Activated CD4-positive, alpha-beta T cell treated with anti-CD3 and anti-CD28 coated beads for 48 hours (primary cell): ENCODE measurements around the gene VAV2.

ENCODE experiments used
- DNase-seq: peaks from one replicate; pipeline ENCODE4 v3.0.0-alpha.2; 2020

Gene VAV2

DNA sequence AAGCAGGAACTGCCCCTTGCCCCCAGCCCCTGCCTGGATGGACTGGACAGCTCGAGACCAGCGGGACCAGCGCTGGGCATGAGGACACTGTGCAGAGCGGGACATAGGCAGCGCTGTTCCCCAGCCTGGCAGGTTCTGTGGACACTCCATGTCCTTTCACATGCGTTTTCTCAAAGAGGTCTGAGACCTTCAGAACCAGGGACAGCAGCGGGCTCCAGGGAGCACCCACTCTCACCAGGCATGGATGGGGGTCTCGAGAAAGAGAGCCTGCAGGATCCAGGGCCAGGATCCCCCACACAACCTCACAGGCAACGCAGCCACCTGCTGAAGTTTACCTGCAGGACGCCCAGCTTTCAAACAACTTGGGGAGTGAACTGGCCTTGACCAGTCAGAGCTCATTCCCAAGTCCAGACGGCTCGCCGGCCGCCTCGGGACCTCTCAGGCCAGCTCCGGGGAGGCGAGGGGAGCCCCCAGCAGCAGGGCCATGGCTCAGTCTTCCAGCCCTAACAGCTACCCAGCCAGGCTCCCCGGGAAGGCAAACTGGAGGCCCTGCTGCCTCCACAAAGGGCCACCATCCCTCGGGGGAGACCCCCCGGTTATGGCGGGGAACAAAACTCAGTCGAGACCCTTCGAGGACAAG, 181.4 kb downstream of the VAV2 start:
- no peak for DNase-seq

DNA sequence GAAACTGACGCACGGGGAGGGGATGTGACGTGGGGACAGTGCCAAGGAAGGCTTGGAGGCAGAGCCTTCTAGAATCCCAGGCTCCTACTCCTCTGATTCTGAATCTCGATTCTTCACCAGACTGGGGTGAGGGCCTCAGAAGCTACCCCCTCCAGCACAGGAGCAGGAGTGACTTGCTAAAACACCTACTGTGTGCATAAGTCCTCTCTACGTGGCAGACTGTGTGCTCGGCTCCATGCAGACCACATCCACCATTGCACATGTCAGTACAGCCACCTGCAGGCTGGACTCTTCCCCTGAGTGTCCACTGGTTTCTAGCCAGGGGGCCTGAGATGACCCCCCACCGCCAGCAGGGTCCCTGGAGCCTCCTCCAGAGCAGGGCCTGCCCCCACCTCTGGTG, 182.8 kb downstream of the VAV2 start:
- DNase-seq = no peak

DNA sequence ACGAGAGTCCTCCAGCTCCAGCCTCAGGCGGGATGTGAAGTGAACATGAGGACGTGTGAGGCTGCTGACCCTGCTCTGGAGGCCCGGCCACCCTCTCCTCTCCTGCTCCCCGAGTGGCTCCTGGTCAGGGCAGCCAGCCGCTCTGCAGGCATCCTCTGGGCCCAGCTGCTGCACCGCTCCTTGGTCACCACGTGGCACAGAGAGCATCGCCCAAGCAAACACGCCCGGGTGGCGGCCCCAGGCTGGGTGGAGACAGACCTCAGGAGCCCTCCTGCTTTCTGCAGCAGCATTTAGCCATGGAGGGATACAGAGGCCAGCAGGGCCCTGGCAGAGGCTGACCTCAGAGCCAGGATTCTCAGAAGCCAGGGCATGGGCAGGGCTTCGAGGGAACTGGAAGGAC, 184.3 kb downstream of the VAV2 start:
- DNase-seq = no peak

DNA sequence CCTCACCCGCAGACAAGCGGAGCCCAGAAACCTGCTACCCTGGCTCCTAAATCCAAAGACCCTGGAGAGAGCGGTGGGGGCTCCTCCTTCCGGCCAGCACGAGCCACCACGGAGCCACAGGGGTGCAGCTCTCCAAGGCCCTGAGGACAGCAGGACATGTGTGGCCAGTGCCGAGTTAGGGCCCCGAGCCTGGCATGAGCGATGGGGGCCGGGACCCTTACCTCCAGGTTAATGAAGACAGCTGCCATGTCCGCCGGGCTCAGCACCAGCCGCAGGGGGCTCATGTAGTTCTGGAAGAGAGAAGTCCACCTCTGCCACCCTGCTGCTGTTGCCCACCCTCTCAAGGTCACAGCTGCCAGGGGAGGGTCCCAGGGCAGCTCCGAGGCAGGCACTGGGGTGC, 185.1 kb downstream of the VAV2 start:
- DNase-seq = no peak

DNA sequence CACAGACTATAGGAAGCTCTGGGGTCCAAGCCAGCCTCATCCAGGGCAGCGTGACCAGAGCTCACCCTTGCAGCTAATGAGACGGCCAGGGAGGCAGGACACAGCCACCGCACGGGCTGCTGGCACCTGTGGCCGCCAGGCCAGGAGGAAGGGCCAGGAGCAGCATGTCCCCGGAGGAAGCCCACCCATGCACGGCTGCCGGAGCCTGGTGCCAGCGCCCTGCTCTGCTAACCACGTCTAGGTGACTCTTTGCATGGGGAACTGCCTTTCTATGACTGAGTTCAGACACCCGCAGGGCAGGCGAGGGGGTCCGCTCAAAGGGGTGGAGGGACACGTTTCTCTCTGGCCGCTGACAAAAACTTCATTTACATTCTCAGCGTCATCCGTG, 185.5 kb downstream of the VAV2 start:
- DNase-seq = no peak

DNA sequence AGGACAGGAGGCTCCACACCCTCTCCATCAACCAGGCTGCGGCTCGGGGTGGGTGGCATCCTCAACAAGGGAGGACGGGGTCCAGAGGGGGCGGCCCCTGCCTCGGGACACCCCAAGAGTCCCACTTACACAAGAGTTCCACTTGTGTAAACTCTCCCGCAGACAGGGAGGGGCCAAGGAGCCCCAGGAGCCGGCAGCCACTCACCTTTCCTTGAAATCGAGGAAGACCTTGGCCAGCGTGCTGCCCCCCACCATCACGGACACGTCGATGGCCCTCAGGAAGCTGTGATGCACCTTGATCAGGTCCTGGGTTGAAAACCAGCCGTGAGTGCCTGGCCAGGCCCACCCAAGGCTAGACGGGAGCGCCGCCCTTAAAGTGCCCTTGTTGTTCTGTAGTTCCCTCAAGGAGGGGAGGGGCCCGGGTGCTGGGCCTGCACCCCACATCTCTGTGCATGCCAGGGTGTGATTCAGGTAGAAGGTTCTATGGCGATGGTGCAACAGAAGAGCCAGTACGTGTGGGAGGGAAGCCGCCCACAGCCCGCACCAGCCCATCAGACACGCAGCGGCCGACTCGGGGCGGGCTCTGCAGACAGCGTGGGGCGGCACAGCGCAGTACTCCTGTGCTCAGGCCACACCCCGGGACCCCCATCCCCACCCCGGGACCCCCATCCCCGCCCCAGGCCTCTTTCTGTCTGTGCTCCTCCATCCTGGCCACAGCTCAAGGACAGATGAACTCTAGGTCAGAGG, 186.1 kb downstream of the VAV2 start:
- no peak for DNase-seq

DNA sequence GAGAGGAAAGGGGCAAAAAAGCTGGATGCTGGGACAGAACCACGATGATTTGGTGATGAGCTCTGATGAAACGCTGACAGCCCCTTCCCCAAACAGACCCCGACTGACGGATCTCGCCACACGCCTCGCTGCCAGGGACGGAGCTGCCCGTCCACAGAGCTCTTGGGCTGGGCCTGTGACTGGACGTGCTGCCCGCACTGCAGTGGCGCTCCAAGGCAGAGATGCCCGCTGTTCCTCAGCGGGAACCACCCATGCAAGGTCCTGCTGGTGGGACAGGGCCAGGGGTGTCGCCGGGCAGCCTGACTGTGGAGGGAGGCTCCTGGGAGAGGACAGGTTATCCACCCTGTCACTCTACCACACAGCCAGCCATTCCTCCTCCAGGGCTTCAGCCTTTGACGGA, 187.9 kb downstream of the VAV2 start:
- DNase-seq = no peak

DNA sequence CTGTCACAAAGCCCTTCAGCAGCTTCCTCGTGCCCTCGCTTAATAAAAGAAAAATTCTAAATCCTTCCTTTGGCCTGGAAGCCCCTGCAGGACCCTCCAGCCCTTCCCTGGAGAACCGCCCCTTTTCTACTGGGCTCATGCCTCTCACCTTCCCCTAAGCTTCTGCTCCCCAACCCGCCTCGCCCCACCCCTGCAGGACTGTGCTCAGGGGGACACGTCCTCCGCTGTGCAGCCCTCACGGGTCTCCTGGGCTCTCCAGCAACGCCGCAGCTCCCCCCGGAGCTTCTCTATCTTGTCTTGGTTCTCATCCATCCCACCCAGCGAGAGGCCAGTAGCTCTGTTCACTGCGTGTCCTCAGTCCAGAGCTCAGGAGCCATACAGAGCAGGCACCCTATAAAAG, 188.4 kb downstream of the VAV2 start:
- DNase-seq = no peak

DNA sequence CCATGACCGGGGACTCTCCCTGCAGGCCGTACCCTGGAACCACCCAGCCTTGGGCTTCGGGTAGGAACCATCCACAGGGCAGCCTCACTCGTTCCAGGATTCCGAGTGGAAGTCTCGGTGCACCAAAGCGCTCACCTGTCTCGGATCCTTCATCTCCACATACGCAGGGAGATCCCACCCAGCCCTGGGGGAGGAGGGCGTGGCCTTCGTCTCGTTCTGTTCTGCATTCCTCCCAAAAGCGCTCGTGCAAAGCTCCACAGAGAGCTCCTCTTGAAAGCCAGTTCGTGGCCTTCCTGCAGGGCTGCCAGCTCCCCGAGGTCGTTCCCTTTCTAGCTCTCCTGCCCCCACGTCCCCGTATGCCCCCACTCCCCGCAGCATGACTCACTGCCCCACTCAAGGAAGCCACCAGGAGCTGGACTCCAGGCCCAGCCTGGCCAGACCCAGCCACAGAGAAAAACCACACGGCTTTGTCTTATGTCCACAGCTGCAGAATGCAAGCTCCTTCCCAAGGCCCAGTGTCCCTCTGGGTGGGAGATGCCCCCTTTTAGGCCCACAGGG, 189.0 kb downstream of the VAV2 start:
- no peak for DNase-seq

DNA sequence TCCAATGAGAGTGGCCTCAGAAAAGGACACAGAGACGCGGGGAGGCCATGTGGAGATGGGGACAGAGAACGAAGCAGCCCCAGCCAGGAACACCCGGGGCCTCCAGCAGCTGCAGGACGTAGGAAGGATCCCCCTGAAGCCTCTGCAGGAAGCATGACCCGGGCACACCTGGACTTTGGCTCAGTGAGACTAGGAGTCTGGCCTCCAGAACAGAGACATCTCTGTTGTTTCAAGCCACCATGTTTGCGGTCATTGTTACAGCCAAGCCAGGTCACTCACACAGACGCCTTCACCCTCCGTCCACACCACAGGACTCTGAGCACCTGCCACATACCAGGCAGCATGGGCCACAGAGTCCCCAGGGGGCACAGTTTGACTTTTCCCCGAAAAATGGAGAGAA, 190.4 kb downstream of the VAV2 start:
- no peak for DNase-seq

DNA sequence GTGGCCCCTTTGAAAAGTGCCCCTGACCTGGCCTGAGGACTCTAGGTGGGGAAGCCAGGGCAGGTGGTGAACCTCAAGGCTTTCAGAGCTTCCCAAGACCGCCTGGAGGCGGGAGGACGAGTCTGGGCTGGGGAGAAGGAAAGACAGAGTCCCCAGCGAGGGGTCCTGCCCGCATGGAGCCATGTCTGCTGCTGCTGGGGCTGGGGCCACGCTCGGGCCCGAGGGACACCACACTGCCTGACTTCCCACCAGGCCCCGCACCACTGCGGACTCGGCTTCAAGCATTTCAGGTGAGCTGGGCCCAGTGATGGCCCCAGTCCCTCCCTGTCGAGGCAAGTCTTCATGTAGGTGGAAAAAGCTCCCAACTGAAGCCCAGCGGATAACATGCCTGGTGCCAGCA, 191.9 kb downstream of the VAV2 start:
- DNase-seq = no peak

DNA sequence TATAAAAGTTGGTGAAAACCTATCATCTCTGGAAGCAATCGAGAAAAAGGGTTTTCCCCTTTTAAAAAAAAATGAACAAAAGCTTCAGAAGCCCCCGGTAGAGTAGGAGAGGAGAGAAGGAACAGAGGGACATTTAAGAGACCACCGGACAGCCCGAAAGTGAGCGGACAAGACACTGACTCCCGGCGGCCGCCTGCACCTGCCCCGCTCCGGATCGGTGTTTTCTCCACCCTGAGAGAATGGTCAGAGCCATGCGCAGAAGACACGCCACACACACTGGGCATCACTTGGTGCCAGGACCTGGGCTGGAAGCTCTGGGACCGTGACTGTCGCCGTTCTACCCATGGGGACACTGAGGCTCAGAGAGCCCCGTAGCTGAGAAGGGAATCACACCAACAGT, 192.4 kb downstream of the VAV2 start:
- DNase-seq = no peak

DNA sequence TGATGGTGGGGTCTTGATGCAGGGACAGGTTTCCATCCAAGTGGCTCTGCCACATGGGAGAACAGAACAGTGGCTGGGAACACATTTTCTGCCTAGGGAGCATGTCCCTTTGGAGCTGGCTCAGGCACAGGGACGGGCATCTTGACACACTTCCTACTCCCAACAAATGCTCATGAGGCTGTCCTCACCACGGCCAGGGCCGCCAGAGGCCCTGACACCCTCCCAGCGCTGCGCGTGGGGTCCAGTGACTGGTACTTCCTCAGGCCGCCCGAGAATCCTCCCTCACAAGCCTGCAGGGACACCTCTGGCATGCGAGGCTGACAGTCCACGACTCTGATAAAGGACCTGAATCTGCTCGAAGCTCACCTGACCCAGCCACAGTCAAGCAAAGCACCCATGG, 193.0 kb downstream of the VAV2 start:
- DNase-seq = no peak

DNA sequence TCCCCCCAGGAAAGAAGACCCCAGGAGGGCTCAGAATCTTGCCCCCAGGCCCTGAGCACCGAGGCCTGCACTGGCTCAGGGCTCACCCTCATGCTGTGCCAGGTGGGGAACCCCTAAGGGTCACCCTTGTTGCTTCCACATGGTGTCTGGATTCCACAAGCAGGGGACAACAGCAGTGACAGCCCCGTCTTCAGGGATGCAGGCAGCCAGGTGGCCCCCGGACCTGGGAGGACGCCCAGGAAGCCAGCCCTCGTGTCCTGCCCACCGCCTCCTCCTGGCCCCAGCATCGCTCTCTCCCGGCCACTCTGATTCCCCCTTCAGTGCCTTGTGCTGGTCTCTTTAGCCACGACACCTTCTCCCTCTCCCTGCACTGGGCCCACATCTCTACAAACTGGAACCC, 194.0 kb downstream of the VAV2 start:
- DNase-seq = no peak

DNA sequence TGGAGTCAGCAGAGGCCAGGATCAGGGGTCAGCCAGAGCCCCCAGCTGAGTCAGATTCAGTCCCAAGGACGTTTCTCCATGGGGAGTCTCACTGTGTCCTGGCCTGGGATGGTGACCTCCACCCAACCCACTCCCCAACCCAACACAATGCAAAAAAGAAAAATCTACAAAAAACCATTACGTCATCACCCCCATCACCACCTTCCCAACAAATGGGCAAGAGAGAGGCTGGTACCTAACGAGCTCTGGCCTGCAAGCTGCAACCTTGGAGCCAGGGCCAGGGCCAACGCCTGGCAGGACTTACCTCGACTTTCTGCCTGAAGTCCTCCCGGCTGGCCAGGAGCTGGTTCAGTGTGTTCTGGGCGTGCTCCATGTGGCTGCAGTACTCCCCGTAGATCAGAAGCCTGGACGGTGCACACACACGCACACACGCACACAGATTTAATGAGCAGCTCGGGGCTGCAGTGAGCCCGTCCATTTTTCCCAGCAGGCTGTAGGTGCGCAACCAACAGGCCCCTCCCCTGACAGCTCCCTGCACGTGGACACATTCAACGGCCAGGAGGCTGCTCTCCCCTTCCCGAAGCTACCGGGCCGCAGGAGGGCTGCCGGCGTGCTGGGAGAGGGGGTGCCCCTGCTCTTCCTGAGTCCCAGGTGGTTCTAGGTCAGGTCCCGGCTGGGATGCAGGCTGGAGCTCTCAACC, 194.6 kb downstream of the VAV2 start:
- no peak for DNase-seq

DNA sequence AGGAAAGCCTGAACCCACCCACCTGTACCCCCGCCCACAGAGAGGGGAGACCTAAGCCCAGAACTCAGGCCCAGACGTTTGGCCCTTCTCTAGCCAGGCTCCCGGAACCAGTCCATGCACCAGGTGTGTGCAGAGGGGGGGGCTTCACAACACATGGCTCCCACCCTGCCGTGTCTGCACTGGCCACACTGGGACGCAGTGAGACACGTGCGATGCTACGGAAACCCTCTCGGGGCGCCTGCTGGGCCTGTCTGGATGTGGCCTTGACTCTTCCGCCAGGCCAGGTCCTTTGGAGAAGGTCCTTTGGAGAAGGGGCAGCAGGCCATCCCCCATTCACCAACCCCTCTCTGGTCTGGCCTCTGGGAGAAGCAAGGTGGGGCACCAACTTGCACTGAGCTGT, 195.6 kb downstream of the VAV2 start:
- DNase-seq = no peak

DNA sequence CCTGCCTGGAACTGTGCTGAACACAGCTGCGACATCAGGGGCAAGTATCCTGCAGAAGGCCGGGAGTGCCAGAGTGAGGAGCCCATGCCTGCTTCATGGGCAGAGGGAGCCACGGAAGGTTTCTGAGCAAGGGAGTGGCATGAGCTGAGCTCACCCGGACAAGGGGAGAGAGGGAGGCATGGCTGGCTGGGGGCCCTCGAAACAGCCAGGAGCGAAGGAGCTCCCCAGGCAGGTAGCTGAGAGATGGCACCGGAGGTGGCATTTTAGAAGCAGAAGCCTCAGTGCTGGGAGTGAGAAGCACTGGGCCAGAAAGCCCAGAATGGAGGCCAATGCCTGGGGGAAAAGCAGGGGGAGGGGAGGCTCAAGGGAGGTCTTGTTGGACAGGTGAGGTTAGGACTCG, 197.1 kb downstream of the VAV2 start:
- DNase-seq = no peak

DNA sequence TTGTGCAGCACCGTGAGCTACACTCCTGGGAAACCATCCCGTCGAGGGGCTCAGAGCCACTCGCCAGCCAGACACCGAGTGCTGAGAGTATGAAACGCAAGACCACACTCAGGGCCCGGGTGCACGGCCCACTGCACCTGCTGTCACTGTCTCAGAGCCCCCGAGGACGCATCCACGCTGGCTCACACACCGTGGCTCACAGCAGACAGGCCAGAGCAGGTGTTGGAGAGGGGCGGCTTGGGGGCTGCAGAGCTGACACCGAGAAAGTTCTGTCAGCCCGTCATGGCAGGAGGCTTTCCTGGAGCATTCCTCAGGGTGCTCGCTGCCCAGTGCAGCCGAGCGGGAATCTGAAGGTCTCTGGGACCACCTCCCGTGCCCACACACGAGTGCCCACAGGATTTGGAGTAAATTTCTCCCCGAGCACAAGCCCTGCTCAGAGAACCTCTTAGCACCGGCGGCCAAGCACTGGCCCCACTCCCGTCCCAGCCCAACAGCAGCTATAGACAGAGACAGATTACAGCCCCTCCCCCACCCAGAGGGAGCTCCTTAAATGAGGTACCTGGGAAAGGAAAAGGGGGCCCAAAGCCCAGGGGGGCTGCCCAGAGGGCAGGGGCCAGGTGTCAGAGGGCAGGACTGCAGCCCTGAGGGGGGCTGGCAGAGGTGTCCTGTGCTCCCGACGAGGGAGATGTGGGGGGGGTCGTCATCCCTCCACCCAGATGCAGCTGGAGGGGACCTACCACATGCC, 197.9 kb downstream of the VAV2 start:
- no peak for DNase-seq

DNA sequence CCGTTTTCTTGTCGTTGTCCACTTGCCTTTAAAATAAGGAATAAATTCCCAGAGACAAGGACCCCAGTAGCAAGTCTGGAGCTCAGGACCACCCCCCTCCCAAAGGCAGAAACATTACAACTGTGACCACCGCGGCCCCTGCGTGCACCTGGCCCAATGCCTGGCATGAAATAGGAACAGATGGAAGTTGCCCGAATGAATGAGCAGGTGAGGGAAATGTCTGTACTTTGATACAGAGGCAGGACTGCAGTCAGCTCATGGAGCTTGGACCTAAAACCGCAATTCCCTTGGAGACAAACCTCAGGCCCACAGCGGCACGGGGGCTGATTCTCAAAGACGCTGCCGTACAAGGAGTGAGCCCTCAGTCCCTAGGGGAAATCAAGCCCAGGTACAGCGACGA, 198.7 kb downstream of the VAV2 start:
- no peak for DNase-seq

DNA sequence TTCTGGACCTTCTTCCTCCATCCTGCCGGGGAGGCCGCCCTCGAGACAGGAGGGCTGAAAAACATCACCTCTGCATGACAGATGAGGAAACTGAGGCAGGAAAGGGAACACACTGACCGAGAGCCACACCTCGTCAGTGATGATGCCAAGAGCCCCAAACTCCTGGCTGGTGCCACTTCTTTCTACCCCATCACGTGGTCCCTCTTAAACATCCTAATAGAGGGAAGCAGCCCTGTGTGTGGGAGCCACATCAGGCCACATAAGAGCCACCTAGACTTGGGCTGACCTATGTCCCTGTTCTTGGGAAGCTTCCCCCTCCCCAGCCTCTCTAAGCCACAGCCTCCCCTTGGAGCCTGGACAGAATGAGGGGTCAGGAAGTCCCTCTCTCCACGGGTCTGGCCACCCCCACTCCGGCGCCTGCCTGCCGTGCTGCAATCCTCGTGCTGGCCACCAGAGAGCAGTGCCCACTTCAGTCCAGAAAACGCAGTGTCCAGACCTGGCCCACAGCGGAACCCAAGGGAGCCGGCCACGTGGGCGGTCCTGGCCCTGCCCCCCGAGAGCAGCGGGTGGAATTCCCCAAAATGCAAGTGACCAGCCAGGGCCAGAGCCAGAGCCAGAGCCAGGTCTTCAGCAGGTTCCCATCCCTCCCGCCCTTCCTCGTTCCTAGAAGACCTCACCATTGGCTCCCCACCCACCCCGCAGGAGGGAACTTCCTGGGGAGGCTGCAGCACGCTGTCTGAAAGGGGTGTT, 199.2 kb downstream of the VAV2 start:
- DNase-seq = peak; percentile 62

DNA sequence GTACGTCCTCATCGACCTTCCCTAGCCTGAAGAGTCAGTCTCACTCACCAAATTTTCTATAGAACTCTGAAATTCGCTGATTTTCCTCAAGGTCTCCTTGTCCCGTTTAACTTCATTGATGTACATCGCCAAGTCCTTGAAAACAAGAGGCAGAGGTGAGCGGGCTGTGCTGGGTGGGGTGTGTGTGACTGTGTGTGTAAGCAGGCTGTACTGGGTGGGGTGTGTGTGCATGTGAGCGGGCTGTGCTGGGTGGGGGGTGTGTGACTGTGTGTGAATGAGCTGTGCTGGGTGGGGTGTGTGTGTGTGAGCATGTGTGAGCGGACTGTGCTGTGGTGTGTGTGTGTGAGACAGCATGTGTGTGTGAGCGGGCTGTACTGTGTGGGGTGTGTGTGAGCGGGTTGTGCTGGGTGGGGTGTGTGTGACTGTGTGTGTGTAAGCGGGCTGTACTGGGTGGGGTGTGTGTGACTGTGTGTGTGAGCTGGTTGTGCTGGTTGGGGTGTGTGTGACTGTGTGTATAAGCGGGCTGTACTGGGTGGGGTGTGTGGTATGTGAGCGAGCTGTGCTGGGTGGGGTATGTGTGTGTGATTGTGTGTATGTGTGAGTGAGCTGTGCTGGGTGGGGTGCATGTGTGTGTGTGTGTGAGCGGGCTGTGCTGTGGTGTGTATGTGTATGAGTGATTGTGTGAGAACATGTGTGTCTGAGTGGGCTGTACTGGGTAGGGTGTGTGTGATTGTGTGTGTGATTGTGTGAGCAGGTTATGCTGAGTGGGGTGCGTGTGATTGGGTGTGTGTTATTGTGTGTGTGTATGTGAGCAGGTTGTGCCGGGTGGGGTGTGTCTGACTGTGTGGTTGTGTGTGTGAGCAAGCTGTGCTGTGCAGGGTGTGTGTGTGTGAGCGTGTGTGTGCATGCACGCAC, 200.1 kb downstream of the VAV2 start:
- no peak for DNase-seq

DNA sequence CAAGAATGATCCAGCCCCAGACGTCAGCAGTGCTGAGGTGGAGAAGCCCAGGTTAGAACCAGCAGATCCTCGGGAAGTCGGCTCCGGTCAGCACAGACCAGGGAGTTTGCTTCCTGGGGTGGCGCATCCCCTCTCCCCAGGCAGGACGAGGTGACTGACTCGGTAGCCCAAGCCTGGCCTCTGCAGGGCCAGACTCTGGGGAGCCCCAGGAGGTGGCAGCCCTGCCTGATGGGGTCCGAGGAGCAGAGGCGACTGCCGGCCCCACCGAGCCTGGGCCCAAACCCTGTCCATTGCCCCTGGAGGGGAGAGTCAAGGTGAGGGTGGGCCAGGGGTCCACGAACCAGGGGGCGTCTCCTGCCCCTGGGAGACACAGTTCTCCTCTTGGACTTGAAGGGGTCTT, 201.1 kb downstream of the VAV2 start:
- no peak for DNase-seq
